Measurements from ENCODE around the gene LRR1. TPM values are rescaled to one million over a fixed set of nuclear protein-coding genes. Genes with fewer than 3 reads are reported as not detected.
"Not testable (repeated sequence)": the region's sequence is repeated elsewhere in the genome, so short reads cannot be mapped to it uniquely, and the experiment has no call there.

LRR1 gene
- 9.6 TPM for total RNA-seq

GRCh38 chr14:49598485-49599300, at the start of gene LRR1:
Gene LRR1, plus strand, starts transcription at chr14:49598940. Its CDS starts 81 bp downstream, at chr14:49599021.
- peak; percentile 91 for DNase-seq

- no peak for DNase-seq
Measured at GRCh38 chr14:49549446-49549845, 49.3 kb upstream of the LRR1 start.

DNA sequence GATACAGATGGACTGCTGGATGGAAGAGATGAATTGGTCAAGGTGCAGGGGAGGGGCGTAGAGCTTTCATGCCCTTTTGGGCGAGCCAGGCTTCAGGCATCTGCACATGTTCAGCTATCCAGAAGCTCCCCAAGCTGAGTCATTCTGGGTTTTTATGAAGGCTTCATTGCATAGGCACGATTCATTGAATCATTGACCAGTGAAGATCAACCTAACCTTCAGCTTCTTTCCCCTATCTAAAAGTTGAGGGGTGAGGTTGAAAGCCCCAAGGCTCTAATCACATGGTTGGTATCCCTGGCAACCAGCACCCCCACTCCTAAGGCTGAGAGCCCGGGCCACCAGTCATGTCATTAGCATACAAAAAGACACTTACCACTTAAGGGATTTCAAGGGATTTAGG, 48.9 kb upstream of the LRR1 start:
- DNase-seq, result no peak

GRCh38 chr14:49550286-49551184, 48.2 kb upstream of the LRR1 start:
- DNase-seq, result peak; percentile 15

- DNase-seq, result no peak
Measured at GRCh38 chr14:49551569-49551968, 47.2 kb upstream of the LRR1 start.

- no peak for DNase-seq
Measured at GRCh38 chr14:49553106-49553505, 45.6 kb upstream of the LRR1 start.

DNA sequence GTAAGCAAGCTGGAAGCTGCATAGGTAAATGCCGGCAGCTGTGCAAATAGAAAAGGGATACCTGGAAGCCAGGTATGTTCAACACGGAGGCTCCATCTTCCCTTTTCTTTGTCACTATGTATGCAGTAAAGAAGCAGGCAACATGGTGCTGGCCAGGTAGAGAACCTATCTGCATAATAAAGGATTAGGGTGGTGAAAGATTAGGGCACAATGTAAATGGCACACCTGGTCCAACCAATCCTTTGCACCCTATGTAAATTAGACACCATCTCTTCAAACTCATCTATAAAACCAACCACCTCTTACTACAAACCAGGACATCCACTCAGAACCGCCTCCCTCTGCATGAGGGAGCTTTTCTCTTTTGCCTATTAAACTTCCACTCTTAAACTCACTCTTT, 44.8 kb upstream of the LRR1 start:
- DNase-seq, result no peak

GRCh38 chr14:49559979-49560768, 38.6 kb upstream of the LRR1 start:
- no peak for DNase-seq

DNA sequence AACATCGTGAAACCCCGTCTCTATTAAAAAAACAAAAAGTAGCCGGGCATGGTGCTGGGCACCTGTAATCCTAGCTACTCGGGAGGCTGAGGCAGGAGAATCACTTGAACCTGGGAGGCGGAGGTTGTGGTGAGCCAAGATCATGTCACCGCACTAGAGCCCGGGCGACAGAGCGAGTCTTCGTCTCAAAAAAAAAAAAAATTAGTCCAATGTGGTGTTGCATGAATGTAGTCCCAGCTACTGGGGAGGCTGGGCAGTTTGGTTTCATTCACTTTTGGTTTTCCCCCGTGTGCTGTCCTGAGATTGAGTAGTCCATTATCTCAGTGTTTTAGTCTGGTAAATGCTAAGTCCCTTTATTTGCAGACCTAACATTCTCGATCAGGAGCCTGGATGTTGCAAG, 32.0 kb upstream of the LRR1 start:
- no peak for DNase-seq

- no peak for DNase-seq
Measured at GRCh38 chr14:49569281-49569680, 29.5 kb upstream of the LRR1 start.

DNA sequence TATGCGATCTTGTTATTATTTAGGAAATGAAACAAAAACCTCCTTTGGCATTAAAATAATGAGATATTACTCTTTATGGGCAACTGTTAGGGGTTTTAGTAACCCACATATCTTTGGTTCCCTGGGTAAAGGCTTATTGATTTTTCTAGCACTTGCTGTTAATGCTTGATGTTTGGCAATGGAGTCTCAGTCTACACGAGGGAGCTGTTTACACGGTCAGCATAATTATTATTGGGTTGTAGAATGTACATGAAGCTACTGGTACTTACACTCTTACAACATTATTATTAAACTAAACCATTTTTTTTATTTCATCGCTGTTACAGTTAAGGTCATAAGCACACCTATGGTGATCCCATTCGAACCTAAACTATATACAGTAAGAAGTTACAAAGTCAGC, 24.7 kb upstream of the LRR1 start:
- no peak for DNase-seq

DNA sequence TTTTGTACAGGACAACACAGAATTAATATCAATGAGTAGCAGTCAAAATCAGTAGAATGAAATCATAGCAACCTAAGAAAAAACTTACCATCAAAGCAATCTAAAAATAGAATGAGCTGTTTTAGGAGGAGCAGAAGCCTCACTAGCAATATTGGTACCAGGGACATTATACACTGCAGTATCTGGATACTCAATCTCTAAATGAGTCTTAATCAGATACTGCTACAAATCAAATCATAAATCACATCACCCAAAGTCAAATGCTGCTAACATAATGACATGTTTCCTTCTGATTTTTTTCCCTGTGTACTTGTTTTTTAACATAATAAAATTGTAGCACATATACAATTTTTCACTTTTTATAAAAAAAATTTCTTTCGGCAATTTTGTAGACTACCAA, 20.6 kb upstream of the LRR1 start:
- DNase-seq, result no peak

DNA sequence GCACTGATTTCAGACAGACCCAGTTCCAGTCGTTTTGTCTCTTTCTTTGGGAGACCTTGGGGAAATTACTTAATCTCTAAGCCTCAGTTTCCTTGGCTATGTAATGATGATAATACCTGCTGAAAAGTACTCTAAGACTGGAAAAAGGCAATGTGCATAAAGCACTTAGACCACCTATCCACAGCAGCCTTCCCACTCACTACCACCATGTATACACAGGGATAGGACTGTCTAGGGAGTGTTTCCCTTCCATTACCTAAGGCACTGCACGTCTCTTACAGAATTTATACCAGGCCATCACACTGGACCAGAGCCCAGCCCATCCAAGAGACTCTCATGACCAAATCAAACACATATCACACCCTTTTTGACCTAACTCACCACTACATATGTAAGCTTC, 18.9 kb upstream of the LRR1 start:
- DNase-seq, result no peak

DNA sequence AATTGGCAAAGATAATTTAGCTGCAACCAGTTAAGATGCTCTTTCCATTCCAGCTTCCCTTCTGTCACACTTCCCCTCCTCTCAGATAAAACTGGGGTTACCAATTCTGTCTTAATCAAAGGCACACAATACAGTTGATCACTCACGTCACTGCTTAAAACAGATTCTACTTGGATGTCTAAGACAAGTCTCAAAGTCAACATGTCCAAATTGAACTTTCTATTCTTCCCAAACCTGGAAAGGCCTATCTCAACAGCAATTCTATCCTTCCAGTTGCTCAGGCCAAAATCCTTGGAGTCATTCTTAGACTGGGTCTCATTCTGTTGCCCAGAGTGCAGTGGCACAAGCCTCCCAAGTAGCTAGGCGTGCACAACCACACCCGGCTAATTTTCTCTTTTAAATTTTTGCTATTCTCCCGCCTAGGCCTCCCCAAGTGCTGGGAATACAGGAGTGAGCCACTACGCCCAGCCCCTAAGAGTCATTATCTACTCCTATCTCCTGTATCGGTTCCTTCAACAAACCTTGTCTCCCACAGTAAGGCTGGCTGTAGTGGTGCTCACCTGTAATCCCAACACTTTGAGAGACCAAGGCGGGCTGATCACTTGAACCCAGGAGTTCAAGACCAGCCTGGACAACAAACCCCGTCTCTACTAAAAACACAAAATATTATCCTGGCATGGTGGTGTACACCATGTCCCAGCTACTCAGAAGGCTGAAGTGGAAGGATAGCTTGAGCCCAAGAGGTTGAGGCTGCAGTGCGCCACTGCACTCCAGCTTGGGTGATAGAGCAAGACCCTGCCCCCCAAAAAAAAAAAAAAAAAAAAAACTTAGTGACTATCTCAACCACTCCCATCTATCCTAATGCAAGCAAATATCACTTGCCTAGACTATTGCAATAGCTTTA, 17.3 kb upstream of the LRR1 start:
- DNase-seq, result no peak

GRCh38 chr14:49582113-49582977, 16.4 kb upstream of the LRR1 start:
- DNase-seq, result no peak

DNA sequence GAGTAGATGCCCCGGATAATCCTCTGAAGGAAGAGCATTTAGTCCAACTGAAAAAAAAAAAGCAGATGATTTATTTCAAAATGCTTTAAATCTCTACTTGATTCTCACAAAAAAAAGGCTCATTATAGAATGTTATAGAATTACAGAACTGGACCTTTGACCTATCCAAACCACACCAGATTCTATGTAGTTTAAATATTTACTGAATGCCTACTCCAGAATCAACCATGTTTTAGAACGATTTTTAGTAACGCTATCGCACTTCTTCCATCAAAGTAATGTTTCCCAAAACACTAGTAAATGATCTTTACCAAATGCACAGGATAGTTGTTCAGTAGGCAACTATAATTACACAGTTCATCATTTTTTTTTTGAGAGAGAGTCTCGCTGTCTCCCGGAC, 15.1 kb upstream of the LRR1 start:
- DNase-seq, result no peak

DNA sequence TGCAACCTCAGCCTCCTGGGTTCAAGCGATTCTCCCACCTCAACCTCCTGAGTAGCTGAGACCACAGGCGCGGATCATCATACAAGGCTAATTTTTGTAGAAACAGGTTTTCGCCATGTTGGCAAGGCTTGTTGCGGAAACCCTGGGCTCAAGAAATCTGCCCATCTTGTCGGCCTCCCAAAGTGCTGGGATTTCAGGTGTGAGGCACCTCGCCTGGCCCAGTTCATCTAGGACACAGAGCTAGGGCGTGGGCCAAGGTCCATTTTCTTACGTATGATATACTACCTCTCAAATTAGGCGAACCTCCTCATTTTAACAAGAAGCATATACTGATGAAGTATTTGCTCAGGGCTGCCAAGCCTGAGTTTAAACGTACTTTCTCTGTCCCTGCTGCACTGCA, 14.7 kb upstream of the LRR1 start:
- DNase-seq, result no peak

- not testable (repeated sequence) for DNase-seq
Measured at GRCh38 chr14:49584981-49585640, 13.6 kb upstream of the LRR1 start.

GRCh38 chr14:49585803-49586672, 12.7 kb upstream of the LRR1 start, which contains the start of gene RPS29:
Gene RPS29, minus strand, starts transcription at chr14:49586380. Its CDS starts 34 bp downstream, at chr14:49586346.
- peak; percentile 100 for DNase-seq

Data from tongue (tissue), 2 donors.